HFF-Myc (cell line): ENCODE data around the gene ABCA2.

ENCODE experiments used
- DNase-seq: peaks from one replicate; pipeline ENCODE4 v3.0.0-alpha.2; 2011; ENCODE audit warnings: low read depth; ENCODE audit errors: extremely low read depth
- H3K4me3 ChIP-seq: replicated peaks from 2 replicates; pipeline ENCODE4 v1.5.1; 2011; ENCODE audit warnings: low read depth, mild to moderate bottlenecking, control low read depth, low read length
- TF ChIP-seq, protein P1 (sequence below): IDR thresholded peaks from 2 replicates; pipeline ENCODE4 v1.5.1; 2012; ENCODE audit warnings: mild to moderate bottlenecking, low read depth, low read length, control low read depth; ENCODE audit errors: missing control alignments

ABCA2 gene

DNA sequence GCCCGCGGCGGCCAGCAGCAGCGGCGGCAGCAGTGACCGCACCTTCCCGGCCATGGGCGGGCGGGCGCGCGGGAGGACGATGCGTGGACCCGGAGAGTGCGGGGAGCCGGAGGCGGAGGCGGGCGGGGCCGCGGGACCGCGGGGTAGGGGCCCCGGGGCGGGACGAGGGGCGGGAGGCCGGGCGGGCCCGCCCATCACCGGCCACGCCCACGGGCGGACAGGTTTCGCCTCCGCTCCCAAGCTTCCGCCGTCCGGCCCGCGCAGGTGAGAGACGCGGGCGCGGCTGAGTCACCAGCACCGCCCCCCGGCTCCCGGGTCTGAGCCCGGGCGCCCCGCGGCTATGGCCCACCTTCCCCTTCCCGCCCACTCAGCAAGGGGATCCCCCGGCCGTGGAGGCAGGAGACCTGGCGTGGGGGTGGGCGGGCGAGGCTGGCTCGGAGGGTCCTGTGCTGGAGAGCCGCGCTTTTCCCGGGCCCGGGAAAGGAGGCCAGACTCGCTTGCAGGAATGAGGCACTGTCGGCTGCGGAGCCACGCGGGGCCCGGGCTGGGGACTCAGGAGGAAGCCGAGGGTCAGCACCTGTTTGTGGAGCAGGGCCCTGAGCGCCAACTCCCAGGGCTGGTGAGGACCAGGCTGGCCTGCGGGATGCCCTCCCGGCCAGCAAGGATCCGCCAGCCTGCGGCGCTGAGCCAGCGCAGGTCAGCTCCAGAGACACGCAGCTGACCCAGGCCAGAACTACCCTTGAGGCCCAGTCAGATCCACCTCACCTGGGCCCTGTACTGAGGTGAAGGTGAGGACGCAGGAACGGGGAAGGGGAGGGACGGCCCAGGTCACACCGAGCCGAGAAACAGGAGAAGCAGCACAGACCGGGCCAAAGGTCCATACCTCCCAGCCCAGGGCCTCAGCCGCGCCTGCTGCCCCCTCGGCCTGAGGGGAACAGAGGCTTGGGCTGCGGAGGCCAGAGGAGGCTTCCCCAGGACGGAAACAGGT lies 26.2 kb upstream of the ABCA2 start, which contains the start of gene ENTPD2:
Gene ENTPD2 (minus strand): TSS at position 118 of the 988 bp plus-strand sequence. CDS start 64 bp downstream, at position 54.
- DNase-seq: no peak
- TF ChIP-seq, protein P1, sequence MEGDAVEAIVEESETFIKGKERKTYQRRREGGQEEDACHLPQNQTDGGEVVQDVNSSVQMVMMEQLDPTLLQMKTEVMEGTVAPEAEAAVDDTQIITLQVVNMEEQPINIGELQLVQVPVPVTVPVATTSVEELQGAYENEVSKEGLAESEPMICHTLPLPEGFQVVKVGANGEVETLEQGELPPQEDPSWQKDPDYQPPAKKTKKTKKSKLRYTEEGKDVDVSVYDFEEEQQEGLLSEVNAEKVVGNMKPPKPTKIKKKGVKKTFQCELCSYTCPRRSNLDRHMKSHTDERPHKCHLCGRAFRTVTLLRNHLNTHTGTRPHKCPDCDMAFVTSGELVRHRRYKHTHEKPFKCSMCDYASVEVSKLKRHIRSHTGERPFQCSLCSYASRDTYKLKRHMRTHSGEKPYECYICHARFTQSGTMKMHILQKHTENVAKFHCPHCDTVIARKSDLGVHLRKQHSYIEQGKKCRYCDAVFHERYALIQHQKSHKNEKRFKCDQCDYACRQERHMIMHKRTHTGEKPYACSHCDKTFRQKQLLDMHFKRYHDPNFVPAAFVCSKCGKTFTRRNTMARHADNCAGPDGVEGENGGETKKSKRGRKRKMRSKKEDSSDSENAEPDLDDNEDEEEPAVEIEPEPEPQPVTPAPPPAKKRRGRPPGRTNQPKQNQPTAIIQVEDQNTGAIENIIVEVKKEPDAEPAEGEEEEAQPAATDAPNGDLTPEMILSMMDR: no peak
- H3K4me3 ChIP-seq: no peak within 1 kb of the TSS

DNA sequence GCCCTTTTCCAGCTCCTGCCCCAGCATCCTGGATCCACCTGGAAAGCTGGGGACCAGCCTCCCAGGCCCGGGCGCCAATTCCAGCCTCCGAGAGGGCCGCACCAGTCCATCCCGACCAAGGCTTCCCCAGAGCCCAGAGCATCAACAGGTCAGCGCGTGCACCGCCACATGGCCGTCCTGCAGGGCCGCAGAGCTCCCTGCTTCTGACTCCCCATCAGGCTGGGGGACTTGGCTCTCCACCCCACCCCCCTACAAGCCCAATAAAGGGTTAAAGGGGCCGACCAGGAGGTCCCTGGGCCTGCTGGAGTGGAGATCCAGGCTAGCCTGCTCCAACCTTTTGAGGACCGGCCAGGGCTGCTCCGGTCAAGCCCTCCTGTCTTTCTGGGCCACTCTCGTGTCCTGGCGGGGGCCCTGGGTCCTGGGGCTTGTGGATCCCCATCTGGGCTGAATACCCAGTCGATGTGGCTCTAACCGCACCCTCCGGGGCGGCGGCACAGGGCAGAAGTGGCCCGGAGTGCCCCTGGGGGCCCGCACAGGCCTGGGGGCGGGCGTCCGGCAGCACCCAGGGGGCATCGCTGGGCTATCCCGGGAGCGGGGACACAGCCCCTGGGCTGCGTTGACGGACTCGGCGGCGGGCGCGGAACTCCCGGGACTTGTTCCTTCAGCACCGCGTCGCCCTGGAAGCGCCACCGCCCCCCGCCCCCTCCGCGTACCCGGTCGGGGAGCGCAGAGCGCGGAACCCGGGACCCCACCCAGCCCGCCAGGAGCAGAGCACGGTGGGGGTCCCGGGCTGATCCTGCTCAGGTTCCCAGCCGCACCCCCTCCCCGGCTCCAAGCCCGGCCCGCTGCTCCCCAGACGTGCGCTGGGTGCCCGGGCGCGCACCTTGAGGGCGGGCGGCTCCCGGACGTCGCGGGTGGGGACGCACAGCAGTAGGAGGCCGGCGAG lies 25.2 kb upstream of the ABCA2 start:
- no peak overlapping the region for H3K4me3 ChIP-seq
- TF ChIP-seq, protein P1: no peak

DNA sequence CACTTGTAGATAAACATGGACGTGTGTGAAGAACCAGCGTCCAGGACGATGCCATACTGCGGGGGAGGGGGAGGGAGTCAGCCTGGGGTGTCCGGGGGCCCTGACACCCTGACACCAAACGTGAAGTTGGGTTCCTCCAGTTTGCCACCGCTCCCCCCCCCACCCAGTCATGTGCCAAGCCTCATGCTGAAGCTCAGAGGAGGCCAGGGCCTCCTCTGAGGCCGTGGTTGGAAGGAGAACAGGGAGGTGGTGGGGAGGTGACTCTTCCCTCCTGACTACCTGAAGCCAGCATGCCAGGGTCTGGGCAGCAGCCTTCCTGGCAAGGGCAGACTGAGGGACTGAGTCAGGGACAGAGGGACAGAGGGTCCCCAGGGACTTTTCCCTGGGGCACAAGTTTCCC lies 24.3 kb upstream of the ABCA2 start:
- no peak overlapping the region for H3K4me3 ChIP-seq
- TF ChIP-seq, protein P1: no peak
- no peak for DNase-seq

More for the DNA sequence above, 25.2 kb upstream of the ABCA2 start:
- no peak for DNase-seq

DNA sequence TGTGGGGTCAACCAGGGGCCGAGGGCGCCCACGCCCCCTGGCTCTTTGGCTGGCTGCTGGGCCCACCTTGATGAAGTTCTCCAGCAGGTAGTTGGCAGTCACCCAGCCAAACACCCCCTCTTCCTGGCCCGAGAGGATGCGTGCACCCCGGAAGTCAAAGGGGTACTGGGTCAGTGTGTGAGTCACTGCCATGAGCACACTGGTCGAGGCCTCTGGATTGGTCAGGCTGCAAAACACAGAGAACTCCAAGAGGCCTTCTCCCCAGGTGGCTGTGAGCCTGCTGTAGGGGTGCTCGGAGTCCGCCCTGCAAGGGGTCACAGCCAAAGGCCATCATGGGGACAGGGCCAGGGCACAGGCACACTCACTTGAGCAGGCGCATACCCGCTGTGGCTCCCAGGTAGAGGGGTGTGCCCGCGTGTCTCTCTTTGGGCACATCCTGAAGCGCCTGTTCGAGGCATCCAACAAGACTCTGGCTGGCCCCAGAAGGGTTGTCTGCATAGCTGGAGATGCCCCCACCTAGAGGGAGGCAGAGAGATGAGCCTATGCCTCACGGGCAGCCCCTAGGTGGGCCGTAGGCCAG lies 23.2 kb upstream of the ABCA2 start:
- DNase-seq: no peak
- TF ChIP-seq, protein P1: no peak
- no peak overlapping the region for H3K4me3 ChIP-seq

DNA sequence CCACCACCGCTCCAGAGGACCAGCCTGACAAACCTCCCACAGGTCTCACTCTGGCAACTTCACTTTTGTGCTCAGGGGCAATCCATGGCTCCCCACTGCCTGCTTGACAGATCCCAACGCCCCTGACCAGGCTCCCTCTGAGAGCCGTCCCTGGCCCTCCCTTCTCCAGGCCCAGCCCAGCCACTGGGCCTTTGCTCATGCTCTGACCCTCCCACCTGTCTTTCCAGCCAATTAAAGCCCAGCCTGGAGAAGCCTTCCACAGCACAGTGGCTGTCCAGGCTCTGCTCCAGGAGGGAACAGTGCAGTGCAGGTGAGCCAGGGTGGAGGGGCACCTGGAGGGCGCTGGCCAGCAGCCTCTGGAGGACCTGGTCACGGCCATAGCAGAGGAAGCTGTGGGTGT lies 22.5 kb upstream of the ABCA2 start:
- DNase-seq: no peak
- TF ChIP-seq, protein P1: no peak
- no peak overlapping the region for H3K4me3 ChIP-seq
